Suprapubic skin (tissue), 3 donors: Measurements from ENCODE around the gene PNKP.

ENCODE experiments used
- EP300 ChIP-seq: sonication (generic); formaldehyde crosslinking; IDR thresholded peaks from one replicate; pipeline ENCODE4 v1.6.1; 2017; ENCODE audit warnings: antibody characterized with exemption
- TF ChIP-seq, protein P1 (sequence below), 2 donors: fragments of 200-600 bp in 1 of 2; fragments of 450-650 bp in 1 of 2; sonication (generic) in 1 of 2; IDR thresholded peaks; one replicate each; pipeline ENCODE4 v1.5.1; 2016 to 2019; ENCODE audit warnings: antibody characterized with exemption in 2 of 2, mild to moderate bottlenecking in 1 of 2, moderate library complexity in 1 of 2

DNA sequence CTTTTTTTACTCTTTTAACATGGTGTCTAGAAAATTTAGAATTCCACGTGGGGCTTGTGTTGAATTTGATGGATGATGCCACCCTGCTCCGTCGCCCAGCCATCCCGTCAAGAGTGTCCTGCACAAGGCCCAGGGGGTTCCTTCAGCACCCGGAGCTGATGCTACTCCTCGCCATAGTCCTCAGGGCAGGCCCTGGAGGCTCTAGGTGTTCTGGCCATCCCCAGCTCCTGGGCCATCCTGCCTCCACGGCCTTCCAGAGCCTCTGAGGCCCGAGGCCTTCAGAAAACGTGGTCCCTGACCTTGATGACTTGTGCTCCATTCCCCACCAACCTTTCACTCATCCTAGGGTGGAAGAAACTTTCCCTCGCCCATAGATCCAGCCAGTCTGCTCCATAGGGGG lies 6.5 kb upstream of the PNKP start:
- no peak for TF ChIP-seq EP300
- TF ChIP-seq, protein P1, sequence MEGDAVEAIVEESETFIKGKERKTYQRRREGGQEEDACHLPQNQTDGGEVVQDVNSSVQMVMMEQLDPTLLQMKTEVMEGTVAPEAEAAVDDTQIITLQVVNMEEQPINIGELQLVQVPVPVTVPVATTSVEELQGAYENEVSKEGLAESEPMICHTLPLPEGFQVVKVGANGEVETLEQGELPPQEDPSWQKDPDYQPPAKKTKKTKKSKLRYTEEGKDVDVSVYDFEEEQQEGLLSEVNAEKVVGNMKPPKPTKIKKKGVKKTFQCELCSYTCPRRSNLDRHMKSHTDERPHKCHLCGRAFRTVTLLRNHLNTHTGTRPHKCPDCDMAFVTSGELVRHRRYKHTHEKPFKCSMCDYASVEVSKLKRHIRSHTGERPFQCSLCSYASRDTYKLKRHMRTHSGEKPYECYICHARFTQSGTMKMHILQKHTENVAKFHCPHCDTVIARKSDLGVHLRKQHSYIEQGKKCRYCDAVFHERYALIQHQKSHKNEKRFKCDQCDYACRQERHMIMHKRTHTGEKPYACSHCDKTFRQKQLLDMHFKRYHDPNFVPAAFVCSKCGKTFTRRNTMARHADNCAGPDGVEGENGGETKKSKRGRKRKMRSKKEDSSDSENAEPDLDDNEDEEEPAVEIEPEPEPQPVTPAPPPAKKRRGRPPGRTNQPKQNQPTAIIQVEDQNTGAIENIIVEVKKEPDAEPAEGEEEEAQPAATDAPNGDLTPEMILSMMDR (IDR thresholded peaks at IDR 0.05): no peak
